H1 (cell line): ENCODE data around the gene SHANK1. TPM values are rescaled to one million over a fixed set of nuclear protein-coding genes. Genes with fewer than 3 reads are reported as not detected.

Experiments
- CTCF ChIA-PET: fragments of 300-600 bp; sonication (Branson Sonifier 250); formaldehyde crosslinking; loops from one replicate; lab custom pipeline; 2021; ENCODE audit not compliant: partially characterized antibody; lab: Charles Lee
- POLR2A ChIA-PET: fragments of 300-600 bp; sonication (Branson Sonifier 250); formaldehyde crosslinking; loops from one replicate; lab custom pipeline; 2021; ENCODE audit warnings: inconsistent platforms; ENCODE audit not compliant: partially characterized antibody; lab: Charles Lee
- DNase-seq, 2 experiments: peaks; one replicate each; pipeline versions ENCODE4 v3.0.0 to v3.0.0-alpha.2; 2010 to 2022; ENCODE audit warnings: low spot score in 2 of 2, low read depth in 1 of 2, mixed read lengths in 1 of 2
- FAIRE-seq: peaks from 2 replicates; lab custom pipeline; 2011; peaks lifted over from hg19 to GRCh38; lab: Jason Lieb, UNC
- H2AFZ ChIP-seq: 2 replicates; pipeline ENCODE4 v1.8.1; 2012; ENCODE audit warnings: low read length, inconsistent platforms
- H2AK5ac ChIP-seq: 2 replicates; pipeline ENCODE4 v1.6.1; 2013; ENCODE audit warnings: low read depth, low read length
- H2BK120ac ChIP-seq: replicated peaks from 2 replicates; pipeline ENCODE3; 2013; ENCODE audit warnings: low read depth, low read length, inconsistent platforms
- H2BK12ac ChIP-seq: 2 replicates; pipeline ENCODE4 v1.6.1; 2013; ENCODE audit warnings: low read depth, low read length
- H2BK15ac ChIP-seq: 2 replicates; pipeline ENCODE4 v1.6.1; 2013; ENCODE audit warnings: low read length
- H2BK20ac ChIP-seq: 2 replicates; pipeline ENCODE4 v1.6.1; 2013; ENCODE audit warnings: low read length
- H2BK5ac ChIP-seq: 2 replicates; pipeline ENCODE4 v1.6.1; 2013; ENCODE audit warnings: low read depth, low read length
- H3K14ac ChIP-seq: 2 replicates; pipeline ENCODE4 v1.6.1; 2013; ENCODE audit warnings: inconsistent platforms; ENCODE audit not compliant: insufficient read length
- H3K18ac ChIP-seq: 2 replicates; pipeline ENCODE4 v1.6.1; 2013; ENCODE audit warnings: low read length; ENCODE audit errors: extremely low read depth
- H3K23ac ChIP-seq: 2 replicates; pipeline ENCODE4 v1.6.1; 2013; ENCODE audit warnings: inconsistent platforms; ENCODE audit not compliant: insufficient read length
- H3K23me2 ChIP-seq: 2 replicates; pipeline ENCODE4 v1.6.1; 2013; ENCODE audit warnings: low read depth, low read length
- H3K27ac ChIP-seq: 2 replicates; pipeline ENCODE4 v1.6.1; 2011; ENCODE audit warnings: low read depth, low read length, inconsistent platforms
- H3K27me3 ChIP-seq, 4 experiments: replicated peaks in 1 of 4; 1 replicate in 1 of 4; 2 replicates in 3 of 4; pipeline versions ENCODE4 v1.6.1 to v1.8.1; 2011 to 2013; ENCODE audit warnings: low read length in 3 of 4, mild to moderate bottlenecking in 3 of 4, inconsistent platforms in 2 of 4, mixed read lengths in 2 of 4, moderate library complexity in 1 of 4; ENCODE audit not compliant: control insufficient read depth in 3 of 4, insufficient read depth in 3 of 4; ENCODE audit errors: extremely low read depth in 1 of 4
- H3K36me3 ChIP-seq, 4 experiments: 2 replicates each; pipeline versions ENCODE4 v1.6.1 to v1.8.1; 2011 to 2013; ENCODE audit warnings: mild to moderate bottlenecking in 4 of 4, low read length in 3 of 4, moderate library complexity in 2 of 4, control low read depth in 1 of 4, inconsistent platforms in 1 of 4; ENCODE audit not compliant: insufficient read depth in 4 of 4, control insufficient read depth in 2 of 4
- H3K4ac ChIP-seq: replicated peaks from 2 replicates; pipeline ENCODE3; 2013; ENCODE audit warnings: low read length, low read depth, mixed read lengths, inconsistent platforms; ENCODE audit not compliant: insufficient read length
- H3K4me1 ChIP-seq, 4 experiments: replicated peaks in 1 of 4; 1 replicate in 1 of 4; 2 replicates in 3 of 4; pipeline versions ENCODE4 v1.6.1 to v1.8.1; 2011 to 2013; ENCODE audit warnings: low read length in 3 of 4, inconsistent platforms in 2 of 4, mixed read lengths in 1 of 4; ENCODE audit not compliant: insufficient read depth in 4 of 4, control insufficient read depth in 3 of 4
- H3K4me2 ChIP-seq, 2 experiments: 2 replicates each; pipeline versions ENCODE4 v1.6.1 to v1.8.1; 2011 to 2013; ENCODE audit warnings: low read depth in 2 of 2, low read length in 2 of 2, control low read depth in 1 of 2, inconsistent platforms in 1 of 2, mild to moderate bottlenecking in 1 of 2; ENCODE audit not compliant: insufficient read depth in 1 of 2
- H3K4me3 ChIP-seq, 4 experiments: fragments of 200-600, 300-600 bp in 1 of 4; sonication (generic), shearing (Covaris generic), sonication (Bioruptor Twin) in 1 of 4; 2 replicates each; pipeline versions ENCODE4 v1.5.1 to v1.8.1; 2011 to 2016; ENCODE audit warnings: low read length in 4 of 4, low read depth in 3 of 4, control low read depth in 2 of 4, inconsistent platforms in 2 of 4, mild to moderate bottlenecking in 2 of 4, mixed read lengths in 1 of 4, moderate library complexity in 1 of 4; ENCODE audit not compliant: insufficient read depth in 2 of 4; ENCODE audit errors: extremely low read depth in 1 of 4
- H3K56ac ChIP-seq: replicated peaks from 2 replicates; pipeline ENCODE3; 2013; ENCODE audit warnings: low read depth, mild to moderate bottlenecking, mixed read lengths, low read length, inconsistent platforms; ENCODE audit not compliant: insufficient read length
- H3K79me1 ChIP-seq: 2 replicates; pipeline ENCODE4 v1.6.1; 2013; ENCODE audit warnings: low read depth, low read length, control low read depth
- H3K79me2 ChIP-seq, 2 experiments: 2 replicates each; pipeline versions ENCODE4 v1.6.1 to v1.8.1; 2012 to 2013; ENCODE audit warnings: low read length in 2 of 2, mild to moderate bottlenecking in 2 of 2, inconsistent platforms in 1 of 2; ENCODE audit not compliant: insufficient read depth in 2 of 2, control insufficient read depth in 1 of 2
- H3K9ac ChIP-seq, 4 experiments: replicated peaks in 1 of 4; 1 replicate in 1 of 4; 2 replicates in 3 of 4; pipeline versions ENCODE4 v1.6.1 to v1.8.1; 2011 to 2013; ENCODE audit warnings: low read depth in 3 of 4, low read length in 3 of 4, control low read depth in 2 of 4, mild to moderate bottlenecking in 2 of 4, moderate library complexity in 2 of 4, inconsistent platforms in 1 of 4; ENCODE audit errors: extremely low read depth in 1 of 4
- H3K9me3 ChIP-seq, 2 experiments: 2 replicates each; pipeline versions ENCODE4 v1.6.1 to v1.8.1; 2012 to 2013; ENCODE audit warnings: mild to moderate bottlenecking in 2 of 2, moderate library complexity in 2 of 2, control low read depth in 1 of 2, inconsistent platforms in 1 of 2, low read depth in 1 of 2, low read length in 1 of 2, mixed read lengths in 1 of 2; ENCODE audit not compliant: insufficient read depth in 2 of 2
- H4K20me1 ChIP-seq, 2 experiments: replicated peaks in 1 of 2; 2 replicates each; pipeline versions ENCODE3 to v1.8.1; 2011 to 2013; ENCODE audit warnings: inconsistent platforms in 2 of 2, low read length in 2 of 2, mild to moderate bottlenecking in 1 of 2; ENCODE audit not compliant: insufficient read depth in 2 of 2, control insufficient read depth in 1 of 2
- H4K5ac ChIP-seq: 2 replicates; pipeline ENCODE4 v1.6.1; 2013; ENCODE audit warnings: low read length, low read depth, mixed read lengths, inconsistent platforms; ENCODE audit not compliant: insufficient read length
- H4K8ac ChIP-seq: 2 replicates; pipeline ENCODE4 v1.8.0; 2013; ENCODE audit warnings: mild to moderate bottlenecking, moderate library complexity, low read length, inconsistent platforms; ENCODE audit not compliant: insufficient read depth; ENCODE audit errors: extremely low read depth
- H4K91ac ChIP-seq: replicated peaks from 2 replicates; pipeline ENCODE3; 2013; ENCODE audit warnings: low read length, mixed read lengths, inconsistent platforms; ENCODE audit not compliant: insufficient read length
- CHD2 ChIP-seq: IDR thresholded peaks from 2 replicates; pipeline ENCODE4 v1.6.1; 2012; ENCODE audit warnings: low read length, improper control_type of control experiment
- EGR1 ChIP-seq: IDR thresholded peaks from 2 replicates; pipeline ENCODE4 v1.6.1; 2011; ENCODE audit warnings: low read depth, low read length, borderline replicate concordance
- EP300 ChIP-seq, 2 experiments: IDR thresholded peaks; 1 replicate in 1 of 2; 2 replicates in 1 of 2; pipeline ENCODE4 v1.6.1; 2011 to 2012; ENCODE audit warnings: low read depth in 2 of 2, low read length in 2 of 2, mild to moderate bottlenecking in 2 of 2, borderline replicate concordance in 1 of 2, inconsistent platforms in 1 of 2, moderate library complexity in 1 of 2
- GTF2F1 ChIP-seq: IDR thresholded peaks from 2 replicates; pipeline ENCODE4 v1.6.1; 2012; ENCODE audit warnings: low read depth, low read length, improper control_type of control experiment, borderline replicate concordance
- HDAC6 ChIP-seq: IDR thresholded peaks from one replicate; pipeline ENCODE4 v1.7.1; 2012; ENCODE audit warnings: low read depth, mild to moderate bottlenecking, inconsistent platforms, low read length, moderate library complexity
- RBBP5 ChIP-seq: IDR thresholded peaks from 2 replicates; pipeline ENCODE4 v1.7.1; 2012; ENCODE audit warnings: low read depth, mild to moderate bottlenecking, inconsistent platforms, low read length, moderate library complexity, borderline replicate concordance
- RNF2 ChIP-seq: fragments of 200-900, 300-1000 bp; sonication (generic); IDR thresholded peaks from 2 replicates; pipeline ENCODE4 v1.7.1; 2016; ENCODE audit warnings: borderline replicate concordance, low read depth, mild to moderate bottlenecking, antibody characterized with exemption, low read length; ENCODE audit not compliant: poor library complexity, severe bottlenecking; ENCODE audit errors: missing control alignments
- SIN3A ChIP-seq, 2 experiments: IDR thresholded peaks in 1 of 2; conservative IDR thresholded peaks in 1 of 2; 2 replicates each; pipeline ENCODE4 v1.6.1; 2011 to 2012; ENCODE audit warnings: low read length in 2 of 2, improper control_type of control experiment in 1 of 2, low read depth in 1 of 2, mild to moderate bottlenecking in 1 of 2
- SP1 ChIP-seq: IDR thresholded peaks from 2 replicates; pipeline ENCODE4 v1.6.1; 2011; ENCODE audit warnings: low read depth, low read length
- TAF1 ChIP-seq: IDR thresholded peaks from 2 replicates; pipeline ENCODE4 v1.6.1; 2011; ENCODE audit warnings: mild to moderate bottlenecking, low read depth, low read length
- WGBS, 2 experiments: shearing (Covaris generic) in 1 of 2; methylation state at CpG; one replicate each; pipeline versions ENCODE4 v1.1.6 to v1.1.7; 2013 to 2015; ENCODE audit warnings: low lambda C conversion rate in 2 of 2, mixed read lengths in 2 of 2, inconsistent platforms in 1 of 2, low coverage in 1 of 2, missing lambda C conversion rate in 1 of 2; ENCODE audit not compliant: insufficient replicate concordance in 2 of 2, insufficient coverage in 1 of 2, insufficient read length in 1 of 2; ENCODE audit errors: extremely low coverage in 1 of 2, missing lambda C conversion rate in 1 of 2; 5-methylcytosine and 5-hydroxymethylcytosine counted together
- polyA plus RNA-seq, 7 experiments: library from polyadenylated mRNA; depleted of rRNA in 3 of 7; stranded (reverse) in 5 of 7; unstranded in 2 of 7; fragments of >200 nt in 5 of 7; fragments of 200-250 nt in 2 of 7; gene quantifications; 1 replicate in 5 of 7; 2 replicates in 1 of 7; 4 replicates in 1 of 7; pipeline versions ENCODE4 v1.2.1 to v1.2.3, GENCODE V29; 2011 to 2013; ENCODE audit warnings: missing spikeins in 2 of 7, mixed read lengths in 2 of 7
- total RNA-seq: library from RNA; stranded (reverse); fragmentation: NEBNext Ultra II Directional; extraction: Animal tissue kit (Norgen Biotek cat#: 25700); gene quantifications from 2 replicates; pipeline ENCODE4 v1.2.1, GENCODE V29; 2021

The SHANK1 gene
- total and polyA plus RNA-seq, 2 of the 8 experiments (the other 6 are each of a cell fraction or from before 2014, with no cell fraction given) = 1.1 to 3.7 TPM

DNA sequence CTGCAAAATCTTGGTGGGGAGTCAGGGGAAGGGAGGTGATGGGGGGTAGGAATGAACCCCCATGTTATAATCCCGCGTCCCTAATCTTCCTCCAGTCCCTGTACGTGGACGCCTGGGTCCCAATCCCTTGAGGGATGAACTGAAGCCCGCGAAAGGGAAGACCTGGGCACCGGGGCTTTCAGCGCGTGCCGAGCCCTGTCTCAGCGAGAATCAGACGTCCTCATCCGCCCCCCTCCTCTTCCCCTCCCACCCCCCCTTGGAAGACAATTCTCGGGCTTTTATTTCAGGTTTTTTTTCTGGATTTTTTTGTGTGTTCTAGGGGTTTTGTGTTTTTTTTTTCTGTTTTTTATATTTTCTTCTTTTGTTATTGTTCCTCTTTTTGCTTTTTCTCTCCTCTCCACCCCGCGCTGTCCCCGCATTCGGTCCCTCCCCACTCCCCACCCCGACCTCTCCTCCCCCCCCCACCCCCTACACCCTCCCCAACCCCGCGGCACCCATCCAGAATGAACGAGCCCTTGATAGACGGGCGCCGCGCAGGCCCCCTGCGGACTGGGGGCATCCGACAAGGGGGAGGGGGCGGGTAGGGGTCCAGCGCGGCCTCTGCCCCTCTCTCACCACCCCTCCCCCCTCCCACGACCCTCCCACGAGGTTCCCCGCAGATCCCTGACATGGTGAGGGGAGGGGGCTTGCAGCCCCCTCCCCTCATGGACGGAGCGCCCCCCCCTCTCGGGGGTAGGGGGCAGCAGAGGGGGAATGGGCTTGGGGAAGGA is 60.1 kb downstream of the SHANK1 start:
- H3K18ac ChIP-seq = peak overlapping the region; percentile 83
- H2AK5ac ChIP-seq = no peak overlapping the region
- H3K23me2 ChIP-seq = peaks cover 14% of the 10 kb centered on the region
- H3K27me3 ChIP-seq = no peaks in the 10 kb centered on the region; a peak in 3 of 7 replicates
- no peak overlapping the region for H2BK20ac ChIP-seq
- CTCF ChIA-PET = interaction anchor here (0.8 to 1.4 kb wide), 4 partner anchors 11 to 134 kb away, joined by 3 to 6 read pairs (median 4); no protein-coding TSS in a partner anchor
- FAIRE-seq (no peak), DNase-seq (no peak)
- H4K8ac ChIP-seq = no peak overlapping the region
- H2BK5ac ChIP-seq = no peak overlapping the region
- 0 out of 4 replicates have a peak, but pooled peaks cover 0 to 4% of the 10 kb centered on the region in 2 experiments for H3K9me3 ChIP-seq
- no peak overlapping the region for H3K27ac ChIP-seq
- H4K5ac ChIP-seq = no peak overlapping the region
- no peaks in the 10 kb centered on the region for H3K36me3 ChIP-seq
- no peak overlapping the region for H3K4ac ChIP-seq
- 20% methylated on average over 3 of the region's 37 CpGs; no CpG with 5 or more reads in 1 of the 2 experiments for WGBS, 2 experiments
- H3K9ac ChIP-seq = peak overlapping the region in 2 of 4 experiments; percentile 14 to 48; a peak in 2 of 7 replicates
- H2BK15ac ChIP-seq = no peak overlapping the region
- H2AFZ ChIP-seq = no peak overlapping the region
- no peaks in the 10 kb centered on the region for H3K79me2 ChIP-seq
- TF ChIP-seq RBBP5 (no peak), SIN3A (conservative IDR thresholded peaks at IDR 0.05 in 1 of 2, IDR thresholded peaks at IDR 0.05 in 1 of 2; ENCODE audit: low read depth in 1 of 2, low read length in 2 of 2) (no peak), SP1 (peak; percentile 8; the same call in 1 of the 2 replicates), RNF2 (no peak), TAF1 (0 out of 2 replicates have a peak, but pooled peaks have one; percentile 21), GTF2F1 (no peak), EP300 (IDR thresholded peaks at IDR 0.05; ENCODE audit: borderline replicate concordance in 1 of 2, low read depth in 2 of 2, low read length in 2 of 2) (0 out of 3 replicates have a peak, but pooled peaks of 1 of the 2 experiments have one; percentile 31), EGR1 (0 out of 2 replicates have a peak, but pooled peaks have one; percentile 6), CHD2 (no peak), HDAC6 (no peak)
- TF ChIP-seq, all 59 proteins: peak for 4
- no peaks in the 10 kb centered on the region for H3K79me1 ChIP-seq
- H4K91ac ChIP-seq = no peak overlapping the region
- peaks cover 0 to 9% of the 10 kb centered on the region in 2 experiments for H4K20me1 ChIP-seq
- no peak overlapping the region for H3K56ac ChIP-seq
- POLR2A ChIA-PET = interaction anchor here (0.9 to 1.3 kb wide), 4 partner anchors 10 to 40 kb away, joined by 4 to 14 read pairs (median 4); partner anchors contain the start of gene C19orf81
- H2BK120ac ChIP-seq = no peak overlapping the region
- H3K4me2 ChIP-seq = peak overlapping the region; percentile 96 to 97
- H3K4me1 ChIP-seq = peaks cover 2 to 9% (median 5%) of the 10 kb centered on the region in 4 experiments; a peak in 6 of 7 replicates
- H3K23ac ChIP-seq = no peak overlapping the region
- no peak overlapping the region for H2BK12ac ChIP-seq
- no peak overlapping the region for H3K14ac ChIP-seq
- peak overlapping the region; percentile 80 to 88 (median 84) for H3K4me3 ChIP-seq
